NCI-H524 (cell line): ENCODE results near the gene TSSC4.

Experiments
- DNase-seq, 2 experiments: peaks; one replicate each; lab custom pipeline; 2025; lab: John Stamatoyannopoulos, UW

The TSSC4 gene

GRCh38 chr11:2433106-2433925 is 32.8 kb downstream of the TSSC4 start:
- DNase-seq: no peak

DNA sequence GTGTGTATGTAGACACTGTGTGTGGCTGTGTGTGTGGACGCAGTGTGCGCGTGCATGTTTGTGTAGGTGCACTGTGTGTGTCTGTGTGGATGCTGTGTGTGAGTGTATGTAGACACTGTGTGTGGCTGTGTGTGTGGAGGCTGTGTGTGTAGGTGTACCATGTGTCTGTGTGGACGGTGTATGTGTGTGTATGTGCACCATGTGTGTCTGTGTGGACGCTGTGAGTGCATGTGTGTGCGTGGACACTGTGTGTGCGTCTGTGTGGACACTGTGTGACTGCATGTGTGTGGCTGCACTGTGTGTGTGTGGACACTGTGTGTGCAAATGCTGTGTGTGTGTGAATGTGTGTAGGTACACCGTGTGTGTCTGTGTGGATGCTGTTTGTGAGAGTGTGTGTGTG is 33.5 kb downstream of the TSSC4 start:
- no peak for DNase-seq

- DNase-seq: no peak
Observed at GRCh38 chr11:2434506-2435255, 34.1 kb downstream of the TSSC4 start.

DNA sequence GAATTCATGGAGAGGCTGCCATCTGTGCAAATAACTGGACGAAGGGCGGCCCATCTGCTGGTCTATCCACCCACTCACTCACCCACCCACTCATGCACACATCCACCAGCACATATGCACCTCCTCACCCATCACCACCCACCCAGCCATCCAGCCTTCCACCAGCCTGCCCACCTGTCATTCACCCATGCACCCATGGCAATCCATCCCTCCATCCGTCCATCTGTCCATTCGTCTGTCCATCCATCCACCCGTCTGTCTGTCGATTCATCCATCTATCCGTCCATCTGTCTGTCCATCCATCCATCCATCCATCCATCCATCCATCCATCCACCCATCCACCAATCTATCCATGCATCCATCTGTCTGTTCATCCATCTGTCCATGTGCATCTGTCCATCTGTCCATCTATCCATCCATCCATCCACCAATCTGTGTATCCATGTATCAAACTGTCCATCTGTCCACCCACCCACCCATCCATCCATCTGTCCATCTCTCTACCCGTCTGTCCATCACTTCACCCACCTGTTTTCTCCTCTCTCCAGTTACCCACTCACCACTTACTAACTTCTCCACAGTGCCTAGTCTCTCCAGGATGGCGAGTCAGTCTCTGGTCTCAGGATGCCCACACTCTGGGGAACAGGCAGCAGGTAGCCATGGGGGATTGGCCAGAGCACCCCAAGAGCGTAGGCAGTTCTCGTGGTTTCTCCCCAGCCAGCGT is 34.9 kb downstream of the TSSC4 start:
- peak in 1 of 2 experiments; percentile 45 for DNase-seq

DNA sequence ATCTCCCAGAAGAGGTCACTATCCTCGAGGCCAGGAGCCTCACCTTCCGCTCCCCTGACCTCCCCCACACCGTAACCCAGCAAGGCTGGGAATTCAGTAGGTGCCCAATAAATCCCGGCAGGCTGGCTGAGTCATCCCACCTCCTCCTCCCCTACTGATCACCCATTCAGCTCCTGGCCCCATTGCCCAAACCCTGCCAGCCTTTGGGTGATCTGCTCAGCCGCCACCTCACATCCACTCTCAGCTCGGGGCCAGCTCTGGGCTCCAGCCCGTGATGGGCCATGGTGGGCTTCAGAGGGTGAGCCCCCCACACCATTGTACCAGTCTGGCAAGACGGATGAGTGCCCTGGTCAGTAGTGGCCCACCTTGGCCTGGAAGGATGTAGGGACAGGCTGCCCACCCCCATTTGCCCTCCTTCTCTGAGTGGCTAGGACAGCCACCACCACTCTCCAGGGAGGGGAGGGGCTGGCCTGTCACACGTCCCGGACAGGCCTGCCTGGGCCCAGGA is 35.5 kb downstream of the TSSC4 start:
- DNase-seq: no peak

GRCh38 chr11:2436521-2437031 is 36.0 kb downstream of the TSSC4 start:
- no peak for DNase-seq

GRCh38 chr11:2437516-2437915 is 37.0 kb downstream of the TSSC4 start:
- no peak for DNase-seq

DNA sequence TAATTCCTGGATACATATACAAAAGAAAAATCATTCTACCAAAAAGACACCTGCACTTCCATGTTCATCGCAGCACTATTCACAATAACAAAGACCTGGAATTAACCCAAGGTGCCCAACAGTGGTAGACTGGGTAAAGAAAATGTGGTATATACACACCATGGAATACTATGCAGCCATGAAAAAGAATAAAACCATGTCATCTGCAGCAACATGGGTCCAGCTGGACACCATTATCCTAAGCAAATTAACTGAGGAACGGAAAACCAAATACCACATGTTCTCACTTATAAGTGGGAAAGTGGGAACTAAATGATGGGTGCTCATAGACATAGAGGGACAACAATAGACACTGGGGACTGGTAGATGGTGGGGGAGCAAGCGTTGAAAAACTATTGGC is 39.3 kb downstream of the TSSC4 start:
- no peak for DNase-seq

DNA sequence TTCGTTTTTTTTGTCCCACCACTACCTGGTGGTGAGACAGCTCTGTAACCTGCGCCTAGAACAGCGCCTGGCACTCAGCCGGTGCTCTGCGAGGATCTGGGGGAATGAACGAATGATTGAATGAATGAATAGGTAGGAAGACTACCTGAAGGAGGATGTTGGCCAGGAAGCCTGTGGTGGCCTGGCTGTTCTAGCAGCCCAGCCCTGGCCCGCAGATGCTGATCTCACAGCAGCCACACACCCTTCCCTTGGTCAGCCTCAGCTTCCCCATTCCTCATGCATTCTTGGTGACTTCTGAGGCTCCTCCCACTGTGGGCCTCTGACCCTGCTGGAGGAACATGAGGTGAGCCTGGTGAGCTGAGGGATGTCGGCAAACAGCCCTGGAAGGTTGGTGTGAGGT is 40.1 kb downstream of the TSSC4 start:
- no peak for DNase-seq

GRCh38 chr11:2441171-2441570 is 40.6 kb downstream of the TSSC4 start:
- no peak for DNase-seq

GRCh38 chr11:2442589-2442988 is 42.0 kb downstream of the TSSC4 start:
- DNase-seq: no peak

DNA sequence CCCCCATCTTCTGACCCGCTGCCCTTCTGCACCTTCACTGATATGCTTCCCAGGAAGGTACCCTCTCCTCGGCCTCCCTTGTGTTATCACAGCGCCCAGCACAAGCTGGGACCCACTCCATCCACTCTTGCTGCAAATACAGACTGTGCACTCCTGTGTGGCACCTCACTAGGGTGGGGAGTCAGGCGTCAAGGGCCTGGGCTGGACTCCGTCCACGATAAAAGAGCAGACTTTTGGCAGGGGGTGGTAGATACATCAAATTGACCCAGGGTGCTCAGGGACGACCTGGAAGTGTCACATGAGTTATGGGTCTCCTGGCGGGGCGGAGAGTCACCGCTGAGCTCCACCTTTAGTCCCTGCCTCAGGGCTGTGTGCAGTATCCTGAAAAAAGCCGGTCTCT is 42.9 kb downstream of the TSSC4 start:
- DNase-seq: no peak

- peak in 1 of 2 experiments; percentile 11 for DNase-seq
Observed at GRCh38 chr11:2443881-2444820, 43.6 kb downstream of the TSSC4 start, which contains the start of gene TRPM5. Gene TRPM5 (minus strand): TSS chr11:2444514. CDS start chr11:2423036, 21,478 bp downstream.

DNA sequence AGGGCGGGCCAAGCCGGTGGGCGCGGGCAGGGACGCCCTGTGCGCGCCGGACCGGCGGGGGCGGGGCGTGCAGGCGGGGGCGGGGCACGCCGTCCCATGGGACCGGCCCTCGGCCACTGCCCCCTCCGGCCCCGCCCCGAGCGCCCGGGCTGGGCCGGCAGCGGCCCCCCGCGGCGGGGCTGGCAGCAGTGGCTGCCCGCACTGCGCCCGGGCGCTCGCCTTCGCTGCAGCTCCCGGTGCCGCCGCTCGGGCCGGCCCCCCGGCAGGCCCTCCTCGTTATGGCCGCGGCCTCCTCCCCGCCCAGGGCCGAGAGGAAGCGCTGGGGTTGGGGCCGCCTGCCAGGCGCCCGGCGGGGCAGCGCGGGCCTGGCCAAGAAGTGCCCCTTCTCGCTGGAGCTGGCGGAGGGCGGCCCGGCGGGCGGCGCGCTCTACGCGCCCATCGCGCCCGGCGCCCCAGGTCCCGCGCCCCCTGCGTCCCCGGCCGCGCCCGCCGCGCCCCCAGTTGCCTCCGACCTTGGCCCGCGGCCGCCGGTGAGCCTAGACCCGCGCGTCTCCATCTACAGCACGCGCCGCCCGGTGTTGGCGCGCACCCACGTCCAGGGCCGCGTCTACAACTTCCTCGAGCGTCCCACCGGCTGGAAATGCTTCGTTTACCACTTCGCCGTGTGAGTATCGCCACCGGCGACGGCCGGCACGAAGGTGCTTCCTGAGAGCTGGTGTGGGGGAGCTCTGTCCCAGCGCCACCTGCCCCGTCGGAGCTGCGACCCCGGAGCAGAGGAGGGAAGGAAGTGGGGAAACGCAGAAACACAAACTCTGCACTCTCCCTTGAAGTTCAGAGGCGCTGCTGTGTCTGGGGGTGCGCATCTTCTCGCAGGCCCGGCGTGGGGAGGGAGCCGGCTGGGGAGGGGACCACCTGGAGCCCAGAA is 44.5 kb downstream of the TSSC4 start, which contains the start of gene KCNQ1:
KCNQ1 (plus strand) TSS at position 188 of the 925 bp plus-strand sequence; CDS start at position 279, 91 bp downstream.
- DNase-seq: peak in 1 of 2 experiments; percentile 27

- DNase-seq: no peak
Observed at GRCh38 chr11:2445746-2446551, 45.4 kb downstream of the TSSC4 start.

DNA sequence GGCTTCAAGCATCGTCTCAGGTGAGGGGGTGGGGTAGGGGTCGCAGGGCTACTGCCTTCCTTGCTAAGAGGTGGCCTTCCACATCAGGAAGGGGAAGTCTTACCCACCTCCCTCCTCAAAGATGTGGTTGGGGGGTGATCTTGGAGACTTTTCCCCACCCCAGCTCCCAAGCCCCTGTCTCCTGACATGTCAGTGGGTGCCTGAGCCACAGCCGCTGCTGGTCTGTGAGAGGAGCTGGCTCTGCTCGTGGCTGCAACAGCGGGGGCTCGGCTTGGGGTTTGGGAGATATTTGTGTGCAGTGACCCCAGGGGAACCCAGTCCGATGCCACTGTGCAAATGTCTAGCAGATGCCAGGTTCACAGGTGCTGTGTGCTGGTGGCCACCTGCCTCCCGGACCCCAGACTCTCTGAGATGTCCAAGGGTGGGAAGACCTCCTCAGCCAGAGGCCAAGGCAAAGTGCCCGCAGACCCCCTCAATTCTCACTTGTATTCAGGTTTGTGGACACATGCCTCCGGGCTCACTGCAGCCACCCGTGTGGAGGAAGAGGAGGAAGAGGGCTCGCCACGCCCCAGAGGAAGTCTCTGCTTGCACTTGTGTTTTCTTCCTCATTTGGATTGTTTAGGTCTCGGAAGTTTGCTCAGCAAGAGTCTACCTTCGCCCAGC is 46.2 kb downstream of the TSSC4 start:
- no peak for DNase-seq

DNA sequence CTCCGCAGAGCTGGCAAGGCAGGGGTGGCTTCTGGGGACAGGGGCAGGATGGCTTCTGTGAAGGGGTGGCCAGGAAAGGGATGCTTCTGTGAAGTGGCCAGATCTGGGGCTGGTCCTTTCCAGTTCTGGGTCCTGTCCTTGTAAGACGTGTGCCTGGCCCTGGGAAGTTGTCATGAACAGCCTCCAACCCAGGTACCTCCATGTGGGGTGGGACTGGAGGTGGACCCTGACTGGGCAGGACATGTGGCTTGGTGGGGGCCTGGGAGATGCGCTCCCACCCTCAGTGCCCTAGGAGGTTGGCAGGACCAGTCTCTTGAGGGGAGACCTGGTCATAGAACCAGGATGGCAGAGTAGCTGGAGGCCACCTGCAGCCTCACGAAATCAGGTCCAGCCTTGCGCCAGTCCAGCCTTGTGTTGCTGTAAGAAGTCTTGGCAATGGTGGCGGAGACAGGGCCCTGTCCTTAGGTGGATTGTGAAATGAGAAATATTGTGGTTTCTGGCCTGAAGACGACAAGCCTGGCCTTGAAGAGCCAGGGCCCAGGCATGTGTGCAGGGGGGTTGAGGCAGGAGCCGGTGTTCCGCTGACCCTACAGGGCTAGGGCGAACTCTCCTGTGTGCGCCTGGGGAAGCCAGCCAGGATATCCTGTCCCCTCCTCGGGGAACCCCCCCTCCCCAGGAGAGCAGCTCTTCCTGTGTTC is 46.9 kb downstream of the TSSC4 start:
- DNase-seq: no peak
